HEK293 (cell line): ENCODE results near the gene CHMP6.
A peak's percentile ranks its signal among the peaks of the same experiment; 100 is the strongest.

ENCODE experiments used
- FEZF1 ChIP-seq: fragments of 450-650 bp; formaldehyde crosslinking; IDR thresholded peaks from 2 replicates; pipeline ENCODE4 v1.5.1; 2016; ENCODE audit warnings: missing biosample characterization, missing genetic modification characterization
- KLF8 ChIP-seq: fragments of 450-650 bp; formaldehyde crosslinking; IDR thresholded peaks from 2 replicates; pipeline ENCODE4 v1.5.1; 2016; ENCODE audit warnings: missing biosample characterization, missing genetic modification characterization
- TRIM28 ChIP-seq: IDR thresholded peaks from 2 replicates; pipeline ENCODE4 v1.6.1; 2011; ENCODE audit warnings: low read length, control low read depth, borderline replicate concordance
- ZEB2 ChIP-seq: fragments of 450-650 bp; formaldehyde crosslinking; IDR thresholded peaks from 2 replicates; pipeline ENCODE4 v1.5.1; 2016; ENCODE audit warnings: missing biosample characterization, missing genetic modification characterization
- ZFP69B ChIP-seq: fragments of 450-650 bp; formaldehyde crosslinking; IDR thresholded peaks from 2 replicates; pipeline ENCODE4 v1.5.1; 2016; ENCODE audit warnings: missing biosample characterization, missing genetic modification characterization
- ZNF114 ChIP-seq: fragments of 450-650 bp; formaldehyde crosslinking; IDR thresholded peaks from 2 replicates; pipeline ENCODE4 v1.5.0; 2017; ENCODE audit warnings: missing biosample characterization, missing genetic modification characterization
- ZNF140 ChIP-seq: fragments of 450-650 bp; formaldehyde crosslinking; IDR thresholded peaks from 2 replicates; pipeline ENCODE4 v1.5.1; 2016; ENCODE audit warnings: missing biosample characterization, missing genetic modification characterization
- ZNF214 ChIP-seq: fragments of 450-650 bp; formaldehyde crosslinking; IDR thresholded peaks from 2 replicates; pipeline ENCODE4 v1.5.1; 2017; ENCODE audit warnings: missing biosample characterization, mild to moderate bottlenecking, missing genetic modification characterization, borderline replicate concordance
- ZNF354C ChIP-seq: fragments of 450-650 bp; formaldehyde crosslinking; IDR thresholded peaks from 2 replicates; pipeline ENCODE4 v1.5.1; 2016; ENCODE audit warnings: missing biosample characterization, missing genetic modification characterization, low read depth, borderline replicate concordance
- ZNF416 ChIP-seq: fragments of 450-650 bp; formaldehyde crosslinking; IDR thresholded peaks from 2 replicates; pipeline ENCODE4 v1.5.1; 2016; ENCODE audit warnings: missing biosample characterization, missing genetic modification characterization
- ZNF544 ChIP-seq: fragments of 450-650 bp; formaldehyde crosslinking; IDR thresholded peaks from 2 replicates; pipeline ENCODE4 v1.5.0; 2017; ENCODE audit warnings: missing biosample characterization, missing genetic modification characterization
- ZNF660 ChIP-seq: fragments of 450-650 bp; IDR thresholded peaks from 2 replicates; pipeline ENCODE4 v1.5.1; 2018; ENCODE audit warnings: missing biosample characterization, mild to moderate bottlenecking, missing genetic modification characterization
- ZNF707 ChIP-seq: fragments of 450-650 bp; formaldehyde crosslinking; IDR thresholded peaks from 2 replicates; pipeline ENCODE4 v1.5.1; 2016; ENCODE audit warnings: missing biosample characterization, missing genetic modification characterization
- ZNF768 ChIP-seq: fragments of 450-650 bp; formaldehyde crosslinking; IDR thresholded peaks from 2 replicates; pipeline ENCODE4 v1.5.1; 2018; ENCODE audit warnings: missing biosample characterization, mild to moderate bottlenecking, missing genetic modification characterization
- ZSCAN23 ChIP-seq: fragments of 450-650 bp; formaldehyde crosslinking; IDR thresholded peaks from 2 replicates; pipeline ENCODE4 v1.5.1; 2016; ENCODE audit warnings: missing biosample characterization, missing genetic modification characterization
- TF ChIP-seq, protein P1 (sequence below): fragments of 450-650 bp; formaldehyde crosslinking; IDR thresholded peaks from 2 replicates; pipeline ENCODE4 v1.5.1; 2017; ENCODE audit warnings: missing biosample characterization, mild to moderate bottlenecking, missing genetic modification characterization, moderate library complexity
- TF ChIP-seq, protein P2 (sequence below): fragments of 450-650 bp; formaldehyde crosslinking; IDR thresholded peaks from 2 replicates; pipeline ENCODE4 v1.5.1; 2016; ENCODE audit warnings: missing biosample characterization, missing genetic modification characterization
- TF ChIP-seq, protein P3 (sequence below): fragments of 450-650 bp; formaldehyde crosslinking; IDR thresholded peaks from 2 replicates; pipeline ENCODE4 v1.5.1; 2016; ENCODE audit warnings: missing biosample characterization, missing genetic modification characterization
- TF ChIP-seq, protein P4 (sequence below): fragments of 450-650 bp; formaldehyde crosslinking; IDR thresholded peaks from 2 replicates; pipeline ENCODE4 v1.5.1; 2016; ENCODE audit warnings: missing biosample characterization, missing genetic modification characterization, low read depth
- TF ChIP-seq, protein P5 (sequence below): fragments of 450-650 bp; formaldehyde crosslinking; IDR thresholded peaks from 2 replicates; pipeline ENCODE4 v1.5.1; 2016; ENCODE audit warnings: missing biosample characterization, missing genetic modification characterization
- TF ChIP-seq, protein P6 (sequence below): fragments of 450-650 bp; IDR thresholded peaks from 2 replicates; pipeline ENCODE4 v1.5.1; 2018; ENCODE audit warnings: missing biosample characterization, mild to moderate bottlenecking, missing genetic modification characterization
- TF ChIP-seq, protein P7 (sequence below): fragments of 450-650 bp; formaldehyde crosslinking; IDR thresholded peaks from 2 replicates; pipeline ENCODE4 v1.5.1; 2017; ENCODE audit warnings: missing biosample characterization, missing genetic modification characterization

CHMP6 gene

DNA sequence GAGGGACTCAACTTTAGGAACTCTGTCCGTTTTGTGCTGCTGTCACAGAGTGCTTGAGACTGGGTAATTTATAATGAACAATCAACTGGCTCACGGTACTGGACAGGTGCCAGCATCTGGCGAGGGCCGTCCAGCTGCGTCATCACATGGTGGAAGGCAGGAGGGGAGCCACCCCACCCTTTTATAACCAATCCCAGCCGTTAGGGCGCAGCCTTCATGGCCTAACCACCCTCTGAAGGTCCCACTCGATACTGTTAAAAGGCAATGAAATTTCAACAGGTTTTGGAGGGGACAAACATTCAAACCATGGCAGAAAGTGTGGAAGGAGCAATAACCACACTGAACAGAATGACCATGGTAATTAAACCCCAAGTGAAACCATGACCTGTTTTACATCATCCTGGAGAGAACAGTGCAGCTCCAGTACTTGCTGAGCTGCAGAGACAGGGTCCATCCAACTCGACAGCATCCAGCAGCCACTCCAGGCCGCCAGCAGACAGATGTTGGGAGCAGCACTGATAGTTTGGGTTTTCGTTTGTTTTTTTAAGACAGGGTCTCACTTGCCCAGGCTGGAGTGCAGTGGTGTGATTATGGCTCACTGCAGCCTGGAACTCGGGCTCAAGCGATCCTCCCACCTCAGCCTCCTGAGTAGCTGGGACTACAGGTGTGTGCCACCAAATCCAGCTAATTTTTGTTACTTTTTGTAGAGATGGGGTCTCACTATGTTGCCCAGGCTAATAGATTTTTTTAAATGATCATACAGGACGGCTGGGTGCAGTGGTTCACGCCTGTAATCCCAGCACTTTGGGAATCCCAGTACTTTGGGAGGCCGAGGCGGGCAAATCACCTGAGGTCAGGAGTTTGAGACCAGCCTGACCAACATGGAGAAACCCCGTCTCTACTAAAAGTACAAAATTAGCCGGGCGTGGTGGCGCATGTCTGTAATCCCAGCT lies 11.0 kb downstream of the CHMP6 start (continued):
- TF ChIP-seq, protein P1, sequence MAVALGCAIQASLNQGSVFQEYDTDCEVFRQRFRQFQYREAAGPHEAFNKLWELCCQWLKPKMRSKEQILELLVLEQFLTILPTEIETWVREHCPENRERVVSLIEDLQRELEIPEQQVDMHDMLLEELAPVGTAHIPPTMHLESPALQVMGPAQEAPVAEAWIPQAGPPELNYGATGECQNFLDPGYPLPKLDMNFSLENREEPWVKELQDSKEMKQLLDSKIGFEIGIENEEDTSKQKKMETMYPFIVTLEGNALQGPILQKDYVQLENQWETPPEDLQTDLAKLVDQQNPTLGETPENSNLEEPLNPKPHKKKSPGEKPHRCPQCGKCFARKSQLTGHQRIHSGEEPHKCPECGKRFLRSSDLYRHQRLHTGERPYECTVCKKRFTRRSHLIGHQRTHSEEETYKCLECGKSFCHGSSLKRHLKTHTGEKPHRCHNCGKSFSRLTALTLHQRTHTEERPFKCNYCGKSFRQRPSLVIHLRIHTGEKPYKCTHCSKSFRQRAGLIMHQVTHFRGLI (tag by site-specific recombination): no peak; the same call in 1 of the 2 replicates
- TF ChIP-seq ZSCAN23 (no peak), TRIM28 (no peak; the same call in 1 of the 2 replicates), FEZF1 (tag by site-specific recombination) (peak; percentile 75), ZNF707 (tag by site-specific recombination) (no peak), ZNF214 (no peak), ZFP69B (no peak), ZEB2 (tag by site-specific recombination) (peak; percentile 77), ZNF544 (tag by site-specific recombination) (no peak), ZNF416 (tag by site-specific recombination) (no peak), ZNF114 (no peak), ZNF660 (peak; percentile 86), ZNF140 (tag by site-specific recombination) (no peak), ZNF768 (no peak), KLF8 (no peak), ZNF354C (no peak)
- TF ChIP-seq, protein P2, sequence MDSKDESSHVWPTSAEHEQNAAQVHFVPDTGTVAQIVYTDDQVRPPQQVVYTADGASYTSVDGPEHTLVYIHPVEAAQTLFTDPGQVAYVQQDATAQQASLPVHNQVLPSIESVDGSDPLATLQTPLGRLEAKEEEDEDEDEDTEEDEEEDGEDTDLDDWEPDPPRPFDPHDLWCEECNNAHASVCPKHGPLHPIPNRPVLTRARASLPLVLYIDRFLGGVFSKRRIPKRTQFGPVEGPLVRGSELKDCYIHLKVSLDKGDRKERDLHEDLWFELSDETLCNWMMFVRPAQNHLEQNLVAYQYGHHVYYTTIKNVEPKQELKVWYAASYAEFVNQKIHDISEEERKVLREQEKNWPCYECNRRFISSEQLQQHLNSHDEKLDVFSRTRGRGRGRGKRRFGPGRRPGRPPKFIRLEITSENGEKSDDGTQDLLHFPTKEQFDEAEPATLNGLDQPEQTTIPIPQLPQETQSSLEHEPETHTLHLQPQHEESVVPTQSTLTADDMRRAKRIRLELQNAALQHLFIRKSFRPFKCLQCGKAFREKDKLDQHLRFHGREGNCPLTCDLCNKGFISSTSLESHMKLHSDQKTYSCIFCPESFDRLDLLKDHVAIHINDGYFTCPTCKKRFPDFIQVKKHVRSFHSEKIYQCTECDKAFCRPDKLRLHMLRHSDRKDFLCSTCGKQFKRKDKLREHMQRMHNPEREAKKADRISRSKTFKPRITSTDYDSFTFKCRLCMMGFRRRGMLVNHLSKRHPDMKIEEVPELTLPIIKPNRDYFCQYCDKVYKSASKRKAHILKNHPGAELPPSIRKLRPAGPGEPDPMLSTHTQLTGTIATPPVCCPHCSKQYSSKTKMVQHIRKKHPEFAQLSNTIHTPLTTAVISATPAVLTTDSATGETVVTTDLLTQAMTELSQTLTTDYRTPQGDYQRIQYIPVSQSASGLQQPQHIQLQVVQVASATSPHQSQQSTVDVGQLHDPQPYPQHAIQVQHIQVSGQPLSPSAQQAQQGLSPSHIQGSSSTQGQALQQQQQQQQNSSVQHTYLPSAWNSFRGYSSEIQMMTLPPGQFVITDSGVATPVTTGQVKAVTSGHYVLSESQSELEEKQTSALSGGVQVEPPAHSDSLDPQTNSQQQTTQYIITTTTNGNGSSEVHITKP (tag by site-specific recombination): peak; percentile 62; the same call in 1 of the 2 replicates
- TF ChIP-seq, protein P3, sequence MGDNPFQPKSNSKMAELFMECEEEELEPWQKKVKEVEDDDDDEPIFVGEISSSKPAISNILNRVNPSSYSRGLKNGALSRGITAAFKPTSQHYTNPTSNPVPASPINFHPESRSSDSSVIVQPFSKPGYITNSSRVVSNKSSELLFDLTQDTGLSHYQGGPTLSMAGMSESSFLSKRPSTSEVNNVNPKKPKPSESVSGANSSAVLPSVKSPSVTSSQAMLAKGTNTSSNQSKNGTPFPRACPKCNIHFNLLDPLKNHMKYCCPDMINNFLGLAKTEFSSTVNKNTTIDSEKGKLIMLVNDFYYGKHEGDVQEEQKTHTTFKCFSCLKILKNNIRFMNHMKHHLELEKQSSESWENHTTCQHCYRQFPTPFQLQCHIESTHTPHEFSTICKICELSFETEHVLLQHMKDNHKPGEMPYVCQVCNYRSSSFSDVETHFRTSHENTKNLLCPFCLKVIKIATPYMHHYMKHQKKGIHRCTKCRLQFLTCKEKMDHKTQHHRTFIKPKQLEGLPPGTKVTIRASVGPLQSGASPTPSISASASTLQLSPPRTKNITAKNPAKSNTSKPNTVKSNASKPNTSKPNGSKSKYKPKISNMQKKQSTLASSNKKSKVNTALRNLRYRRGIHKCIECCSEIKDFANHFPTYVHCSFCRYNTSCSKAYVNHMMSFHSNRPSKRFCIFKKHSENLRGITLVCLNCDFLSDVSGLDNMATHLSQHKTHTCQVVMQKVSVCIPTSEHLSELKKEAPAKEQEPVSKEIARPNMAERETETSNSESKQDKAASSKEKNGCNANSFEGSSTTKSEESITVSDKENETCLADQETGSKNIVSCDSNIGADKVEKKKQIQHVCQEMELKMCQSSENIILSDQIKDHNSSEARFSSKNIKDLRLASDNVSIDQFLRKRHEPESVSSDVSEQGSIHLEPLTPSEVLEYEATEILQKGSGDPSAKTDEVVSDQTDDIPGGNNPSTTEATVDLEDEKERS: no peak
- TF ChIP-seq, protein P4, sequence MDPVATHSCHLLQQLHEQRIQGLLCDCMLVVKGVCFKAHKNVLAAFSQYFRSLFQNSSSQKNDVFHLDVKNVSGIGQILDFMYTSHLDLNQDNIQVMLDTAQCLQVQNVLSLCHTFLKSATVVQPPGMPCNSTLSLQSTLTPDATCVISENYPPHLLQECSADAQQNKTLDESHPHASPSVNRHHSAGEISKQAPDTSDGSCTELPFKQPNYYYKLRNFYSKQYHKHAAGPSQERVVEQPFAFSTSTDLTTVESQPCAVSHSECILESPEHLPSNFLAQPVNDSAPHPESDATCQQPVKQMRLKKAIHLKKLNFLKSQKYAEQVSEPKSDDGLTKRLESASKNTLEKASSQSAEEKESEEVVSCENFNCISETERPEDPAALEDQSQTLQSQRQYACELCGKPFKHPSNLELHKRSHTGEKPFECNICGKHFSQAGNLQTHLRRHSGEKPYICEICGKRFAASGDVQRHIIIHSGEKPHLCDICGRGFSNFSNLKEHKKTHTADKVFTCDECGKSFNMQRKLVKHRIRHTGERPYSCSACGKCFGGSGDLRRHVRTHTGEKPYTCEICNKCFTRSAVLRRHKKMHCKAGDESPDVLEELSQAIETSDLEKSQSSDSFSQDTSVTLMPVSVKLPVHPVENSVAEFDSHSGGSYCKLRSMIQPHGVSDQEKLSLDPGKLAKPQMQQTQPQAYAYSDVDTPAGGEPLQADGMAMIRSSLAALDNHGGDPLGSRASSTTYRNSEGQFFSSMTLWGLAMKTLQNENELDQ: no peak
- TF ChIP-seq, protein P5, sequence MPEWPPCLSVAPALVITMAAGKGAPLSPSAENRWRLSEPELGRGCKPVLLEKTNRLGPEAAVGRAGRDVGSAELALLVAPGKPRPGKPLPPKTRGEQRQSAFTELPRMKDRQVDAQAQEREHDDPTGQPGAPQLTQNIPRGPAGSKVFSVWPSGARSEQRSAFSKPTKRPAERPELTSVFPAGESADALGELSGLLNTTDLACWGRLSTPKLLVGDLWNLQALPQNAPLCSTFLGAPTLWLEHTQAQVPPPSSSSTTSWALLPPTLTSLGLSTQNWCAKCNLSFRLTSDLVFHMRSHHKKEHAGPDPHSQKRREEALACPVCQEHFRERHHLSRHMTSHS (tag by site-specific recombination): no peak
- TF ChIP-seq, protein P6, sequence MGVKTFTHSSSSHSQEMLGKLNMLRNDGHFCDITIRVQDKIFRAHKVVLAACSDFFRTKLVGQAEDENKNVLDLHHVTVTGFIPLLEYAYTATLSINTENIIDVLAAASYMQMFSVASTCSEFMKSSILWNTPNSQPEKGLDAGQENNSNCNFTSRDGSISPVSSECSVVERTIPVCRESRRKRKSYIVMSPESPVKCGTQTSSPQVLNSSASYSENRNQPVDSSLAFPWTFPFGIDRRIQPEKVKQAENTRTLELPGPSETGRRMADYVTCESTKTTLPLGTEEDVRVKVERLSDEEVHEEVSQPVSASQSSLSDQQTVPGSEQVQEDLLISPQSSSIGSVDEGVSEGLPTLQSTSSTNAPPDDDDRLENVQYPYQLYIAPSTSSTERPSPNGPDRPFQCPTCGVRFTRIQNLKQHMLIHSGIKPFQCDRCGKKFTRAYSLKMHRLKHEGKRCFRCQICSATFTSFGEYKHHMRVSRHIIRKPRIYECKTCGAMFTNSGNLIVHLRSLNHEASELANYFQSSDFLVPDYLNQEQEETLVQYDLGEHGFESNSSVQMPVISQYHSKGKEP: no peak; the same call in 1 of the 2 replicates
- TF ChIP-seq, protein P7, sequence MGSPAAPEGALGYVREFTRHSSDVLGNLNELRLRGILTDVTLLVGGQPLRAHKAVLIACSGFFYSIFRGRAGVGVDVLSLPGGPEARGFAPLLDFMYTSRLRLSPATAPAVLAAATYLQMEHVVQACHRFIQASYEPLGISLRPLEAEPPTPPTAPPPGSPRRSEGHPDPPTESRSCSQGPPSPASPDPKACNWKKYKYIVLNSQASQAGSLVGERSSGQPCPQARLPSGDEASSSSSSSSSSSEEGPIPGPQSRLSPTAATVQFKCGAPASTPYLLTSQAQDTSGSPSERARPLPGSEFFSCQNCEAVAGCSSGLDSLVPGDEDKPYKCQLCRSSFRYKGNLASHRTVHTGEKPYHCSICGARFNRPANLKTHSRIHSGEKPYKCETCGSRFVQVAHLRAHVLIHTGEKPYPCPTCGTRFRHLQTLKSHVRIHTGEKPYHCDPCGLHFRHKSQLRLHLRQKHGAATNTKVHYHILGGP (tag by site-specific recombination): no peak
